ENCODE measurements around the gene AKR1C8.
"Not testable (repeated sequence)": the region's sequence is repeated elsewhere in the genome, so short reads cannot be mapped to it uniquely, and the experiment has no call there.

AKR1C8 gene

GRCh38 chr10:5184987-5185775, at the start of gene AKR1C8:
Gene AKR1C8, minus strand, starts transcription at chr10:5185150. Its CDS starts 46 bp downstream, at chr10:5185104.
- H3K4me3 ChIP-seq (ENCODE audit: low read depth, low read length), result no peak within 1 kb of the TSS

- no peak overlapping the region for H3K4me3 ChIP-seq (ENCODE audit: low read depth, low read length)
Observed at GRCh38 chr10:5234106-5234860, 49.3 kb upstream of the AKR1C8 start.

GRCh38 chr10:5233324-5233723, 48.4 kb upstream of the AKR1C8 start:
- H3K4me3 ChIP-seq (ENCODE audit: low read depth, low read length), result no peak overlapping the region

GRCh38 chr10:5229019-5229418, 44.1 kb upstream of the AKR1C8 start:
- H3K4me3 ChIP-seq (ENCODE audit: low read depth, low read length), result no peak overlapping the region

- H3K4me3 ChIP-seq (ENCODE audit: low read depth, low read length), result not testable (repeated sequence)
Observed at GRCh38 chr10:5222942-5223341, 38.0 kb upstream of the AKR1C8 start.

- H3K4me3 ChIP-seq (ENCODE audit: low read depth, low read length), result no peak overlapping the region
Observed at GRCh38 chr10:5219262-5219661, 34.3 kb upstream of the AKR1C8 start.

- no peak overlapping the region for H3K4me3 ChIP-seq (ENCODE audit: low read depth, low read length)
Observed at GRCh38 chr10:5216801-5217200, 31.9 kb upstream of the AKR1C8 start.

GRCh38 chr10:5211696-5212536, 27.0 kb upstream of the AKR1C8 start:
- H3K4me3 ChIP-seq (ENCODE audit: low read depth, low read length), result no peak overlapping the region

GRCh38 chr10:5210261-5210660, 25.3 kb upstream of the AKR1C8 start:
- H3K4me3 ChIP-seq (ENCODE audit: low read depth, low read length), result not testable (repeated sequence)

GRCh38 chr10:5209776-5210175, 24.8 kb upstream of the AKR1C8 start:
- not testable (repeated sequence) for H3K4me3 ChIP-seq (ENCODE audit: low read depth, low read length)

- H3K4me3 ChIP-seq (ENCODE audit: low read depth, low read length), result no peak overlapping the region
Observed at GRCh38 chr10:5206799-5207198, 21.8 kb upstream of the AKR1C8 start.

- no peak overlapping the region for H3K4me3 ChIP-seq (ENCODE audit: low read depth, low read length)
Observed at GRCh38 chr10:5199398-5199797, 14.4 kb upstream of the AKR1C8 start.

- no peak overlapping the region for H3K4me3 ChIP-seq (ENCODE audit: low read depth, low read length)
Observed at GRCh38 chr10:5198386-5198785, 13.4 kb upstream of the AKR1C8 start.

GRCh38 chr10:5196702-5197113, 11.8 kb upstream of the AKR1C8 start, which contains the start of gene AKR1C4:
Gene AKR1C4, plus strand, starts transcription at chr10:5196837. Its CDS starts 31 bp downstream, at chr10:5196868.
- no peak within 1 kb of the TSS for H3K4me3 ChIP-seq (ENCODE audit: low read depth, low read length)

- no peak overlapping the region for H3K4me3 ChIP-seq (ENCODE audit: low read depth, low read length)
Observed at GRCh38 chr10:5195727-5196374, 10.9 kb upstream of the AKR1C8 start.

GRCh38 chr10:5194431-5194830, 9.5 kb upstream of the AKR1C8 start:
- H3K4me3 ChIP-seq (ENCODE audit: low read depth, low read length), result no peak overlapping the region

- H3K4me3 ChIP-seq (ENCODE audit: low read depth, low read length), result no peak overlapping the region
Observed at GRCh38 chr10:5188358-5188757, 3.4 kb upstream of the AKR1C8 start.

GRCh38 chr10:5187867-5188266, 2.9 kb upstream of the AKR1C8 start:
- no peak overlapping the region for H3K4me3 ChIP-seq (ENCODE audit: low read depth, low read length)

- H3K4me3 ChIP-seq (ENCODE audit: low read depth, low read length), result no peak overlapping the region
Observed at GRCh38 chr10:5183923-5184322, 1.0 kb downstream of the AKR1C8 start.

GRCh38 chr10:5180503-5180902, 4.4 kb downstream of the AKR1C8 start:
- H3K4me3 ChIP-seq (ENCODE audit: low read depth, low read length), result not testable (repeated sequence)

GRCh38 chr10:5175581-5175980, 9.4 kb downstream of the AKR1C8 start:
- not testable (repeated sequence) for H3K4me3 ChIP-seq (ENCODE audit: low read depth, low read length)
